ENCODE measurements around the gene DUS2.

DNA sequence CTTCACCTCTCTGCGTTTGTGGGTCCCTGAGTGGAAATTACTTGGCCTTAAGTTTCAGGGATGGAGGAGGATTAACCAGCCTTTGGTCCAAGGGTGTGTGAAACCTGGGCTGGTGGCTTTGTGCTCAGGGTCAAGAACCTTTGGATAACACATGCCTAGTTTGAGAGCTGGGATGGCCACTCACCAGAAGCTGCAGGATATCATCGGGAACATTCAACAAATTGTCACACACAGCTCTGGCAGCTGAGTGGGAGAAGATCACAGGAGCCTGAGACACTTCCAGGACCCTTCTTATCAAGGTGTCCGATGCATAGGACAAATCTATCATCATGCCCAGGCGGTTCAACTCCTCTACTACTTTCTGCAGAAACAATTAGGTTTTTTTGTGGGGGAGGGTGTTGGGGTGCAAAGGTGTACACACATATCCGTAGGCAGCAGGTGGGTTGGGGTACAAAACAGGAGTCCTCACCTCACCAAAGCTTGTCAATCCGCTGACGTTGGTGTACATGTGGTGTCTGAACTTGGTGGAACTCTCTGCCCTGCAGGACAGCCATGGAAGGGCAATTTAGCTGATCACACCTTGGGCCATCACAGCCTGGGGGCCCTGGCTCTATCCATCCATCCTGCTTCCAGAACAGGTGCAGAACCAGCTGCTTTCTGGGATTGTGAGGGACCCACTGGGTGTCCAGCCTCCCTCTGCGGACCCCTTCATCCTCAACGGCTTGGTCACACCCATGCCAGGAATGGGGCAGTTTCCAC, 45.4 kb upstream of the DUS2 start:
- TF ChIP-seq CTCF (IDR thresholded peaks at IDR 0.05) (no peak), POLR2AphosphoS5 (IDR thresholded peaks at IDR 0.05) (no peak), EP300 (IDR thresholded peaks at IDR 0.05) (no peak)

Data from upper lobe of left lung (tissue), 4 donors.